Cerebellar cortex (tissue), 1 donor: ENCODE results near the gene CHN2.
A peak's percentile ranks its signal among the peaks of the same experiment; 100 is the strongest.
"Not testable (repeated sequence)": the region's sequence is repeated elsewhere in the genome, so short reads cannot be mapped to it uniquely, and the experiment has no call there.

Experiments used
- DNase-seq: peaks from one replicate; pipeline ENCODE4 v3.0.0-alpha.2; 2015; ENCODE audit warnings: low spot score

CHN2 gene

GRCh38 chr7:29189743-29190201 lies 4.8 kb upstream of the CHN2 start:
- DNase-seq: peak; percentile 81

GRCh38 chr7:29190349-29191045 lies 4.1 kb upstream of the CHN2 start:
- no peak for DNase-seq

DNA sequence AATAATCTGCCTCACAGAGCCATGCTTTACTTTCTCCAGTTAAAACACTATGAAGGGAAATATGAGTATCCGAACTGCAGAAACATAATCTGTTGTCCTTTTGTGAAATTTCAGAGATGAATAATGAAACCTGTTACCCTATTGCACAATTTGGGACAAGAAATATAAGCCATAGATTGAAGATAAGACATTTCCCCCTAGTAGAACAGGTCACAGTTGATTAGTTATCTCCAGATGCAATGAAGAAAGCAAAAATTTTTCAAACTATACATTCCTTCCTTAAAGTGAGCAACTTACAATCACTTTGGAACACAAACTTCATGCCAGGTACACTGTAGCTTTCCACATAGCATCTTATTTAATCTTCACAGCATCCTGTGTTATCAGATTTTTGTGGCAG lies 2.3 kb upstream of the CHN2 start:
- DNase-seq: no peak

DNA sequence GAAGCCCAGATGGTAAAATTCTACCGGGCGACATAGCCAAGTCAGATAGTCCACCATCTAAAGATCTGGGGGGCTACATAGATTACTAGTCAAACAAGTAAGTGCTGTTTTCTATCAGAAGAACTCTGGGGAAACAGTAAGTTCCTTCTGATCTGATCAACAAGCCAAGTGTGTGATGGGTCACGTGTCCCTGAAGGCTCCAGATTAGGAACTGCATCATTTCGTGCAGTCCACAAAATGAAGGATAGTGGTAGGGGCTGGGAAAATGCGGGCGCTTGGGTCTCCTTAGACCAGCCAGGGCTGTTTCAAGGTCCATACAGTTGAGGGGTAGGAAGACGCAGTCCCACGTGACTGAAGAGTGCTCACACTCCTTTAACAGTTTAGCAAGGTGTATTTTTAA lies 1.8 kb upstream of the CHN2 start:
- DNase-seq: peak; percentile 76

GRCh38 chr7:29193316-29194205 lies 1.0 kb upstream of the CHN2 start:
- DNase-seq: peak; percentile 63

DNA sequence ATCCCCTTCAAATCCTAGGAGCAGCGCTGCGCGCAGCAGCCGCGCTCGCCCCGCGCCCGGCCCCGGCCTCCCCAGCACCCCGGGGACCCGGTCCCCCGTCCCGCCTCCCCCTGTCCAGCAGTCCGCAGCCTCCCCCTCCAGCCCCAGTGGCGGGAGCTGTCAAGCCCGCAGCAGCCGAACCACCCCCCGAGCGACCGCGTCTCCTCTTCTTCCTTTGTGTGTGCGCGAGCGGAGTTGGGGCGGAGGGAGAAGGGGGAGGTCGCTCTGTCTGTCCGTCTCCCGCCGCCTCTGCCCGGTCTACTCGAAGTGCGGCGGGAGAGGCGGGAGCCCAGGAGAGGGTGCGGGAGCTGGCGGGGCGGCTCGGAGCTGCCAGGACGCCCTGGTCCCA lies 375 bp upstream of the CHN2 start:
- DNase-seq: no peak

GRCh38 chr7:29196191-29196590 lies 1.6 kb downstream of the CHN2 start:
- peak; percentile 82 for DNase-seq

- peak; percentile 46 for DNase-seq
Measured at GRCh38 chr7:29196971-29197595, 2.5 kb downstream of the CHN2 start.

DNA sequence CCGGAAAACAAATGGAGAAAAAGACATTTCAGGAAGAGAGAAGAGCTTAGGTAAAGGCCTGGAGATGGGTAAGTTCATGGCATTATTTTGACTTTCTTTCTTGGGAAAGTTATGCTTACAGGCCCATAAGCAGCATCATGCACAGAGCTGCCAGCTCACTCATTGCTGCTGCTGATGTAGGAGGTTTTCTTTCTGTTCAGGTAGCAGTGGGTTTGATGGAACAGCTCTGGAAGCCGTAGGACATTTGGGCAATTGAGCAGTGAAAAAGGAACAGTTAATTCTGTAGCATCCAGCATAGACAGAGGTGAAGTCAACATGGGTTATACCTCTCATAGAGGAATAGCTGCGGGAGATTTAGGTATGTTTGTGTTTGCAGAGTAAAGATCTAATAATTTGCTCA lies 3.3 kb downstream of the CHN2 start:
- peak; percentile 78 for DNase-seq

DNA sequence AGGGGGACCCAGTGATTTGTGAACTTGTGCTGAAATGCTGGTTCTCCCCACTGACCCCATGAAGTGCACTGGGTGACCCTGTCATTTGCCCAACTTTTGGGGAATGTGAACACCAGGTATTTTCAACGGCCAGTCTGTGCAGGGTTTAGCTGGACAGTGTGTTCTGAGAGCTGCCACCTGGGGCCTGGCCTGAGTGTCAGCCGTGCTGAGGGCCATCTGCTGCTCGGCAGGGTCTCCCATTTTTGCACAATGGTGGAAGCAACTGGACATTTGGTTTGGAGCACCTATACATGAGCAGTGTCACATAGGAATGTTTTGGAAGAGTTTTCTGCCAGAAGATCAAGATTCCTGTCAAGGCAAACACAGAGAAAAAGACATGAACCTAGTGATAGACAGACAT lies 5.2 kb downstream of the CHN2 start:
- DNase-seq: peak; percentile 93

- no peak for DNase-seq
Measured at GRCh38 chr7:29202651-29203069, 8.1 kb downstream of the CHN2 start.

DNA sequence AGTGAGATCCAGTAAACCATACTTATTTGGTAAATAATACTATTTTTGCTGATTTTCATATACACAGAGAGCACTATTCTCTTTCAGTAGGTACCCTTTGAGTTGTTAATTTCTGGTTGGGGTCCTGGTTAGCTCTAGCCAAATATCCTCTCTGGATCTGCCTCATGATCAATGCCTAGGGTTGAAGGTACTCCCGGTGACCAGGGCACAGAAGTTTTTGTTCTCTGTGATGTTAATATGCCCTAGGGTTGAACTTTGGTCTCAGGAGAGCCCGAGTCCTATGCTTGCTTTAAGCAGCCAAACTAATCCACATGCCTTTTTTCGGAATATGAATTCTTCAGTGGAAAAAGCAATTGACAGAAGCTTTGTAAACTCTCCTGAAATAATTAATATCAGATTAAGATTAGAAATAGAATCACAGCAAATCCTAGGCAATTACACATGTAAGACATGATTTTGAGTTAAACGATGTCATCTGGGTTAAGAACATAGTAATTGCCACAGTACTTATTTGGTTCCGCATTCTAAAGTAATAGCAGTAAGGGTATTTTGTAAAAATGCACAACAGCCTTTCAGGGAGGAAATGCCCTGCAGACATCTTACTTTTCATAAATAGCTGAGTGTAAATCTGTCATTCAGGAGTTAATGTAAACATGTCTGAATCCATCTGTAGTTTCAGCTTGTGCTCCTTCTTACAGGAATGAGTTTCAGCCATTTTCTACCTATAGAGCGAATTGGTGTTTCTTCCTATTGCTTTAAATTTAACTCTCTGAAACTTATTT lies 10.1 kb downstream of the CHN2 start:
- peak; percentile 19 for DNase-seq

GRCh38 chr7:29207162-29207801 lies 12.7 kb downstream of the CHN2 start:
- DNase-seq: no peak

- DNase-seq: no peak
Measured at GRCh38 chr7:29208410-29209250, 14.1 kb downstream of the CHN2 start.

DNA sequence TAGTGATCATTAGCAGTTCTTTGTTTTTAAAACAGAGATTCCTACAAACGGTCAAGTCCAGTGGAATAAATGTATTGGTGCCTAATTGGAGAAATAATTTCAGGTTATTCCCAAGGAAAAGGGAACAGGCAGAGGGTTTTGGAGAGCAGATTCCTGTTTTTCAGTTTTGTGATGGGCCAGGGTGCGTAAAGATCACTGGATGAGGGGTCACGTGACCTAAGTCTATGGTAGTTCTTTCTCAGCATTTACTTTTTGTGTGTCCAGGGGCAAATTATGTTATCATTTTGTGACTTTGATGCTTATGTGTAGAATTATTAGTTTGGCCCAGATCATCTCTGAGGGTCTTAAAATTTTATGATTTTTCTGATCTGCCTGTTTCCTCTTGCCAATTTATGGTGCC lies 15.2 kb downstream of the CHN2 start:
- DNase-seq: no peak

GRCh38 chr7:29212736-29213135 lies 18.2 kb downstream of the CHN2 start:
- not testable (repeated sequence) for DNase-seq

- DNase-seq: no peak
Measured at GRCh38 chr7:29214056-29214455, 19.5 kb downstream of the CHN2 start.

DNA sequence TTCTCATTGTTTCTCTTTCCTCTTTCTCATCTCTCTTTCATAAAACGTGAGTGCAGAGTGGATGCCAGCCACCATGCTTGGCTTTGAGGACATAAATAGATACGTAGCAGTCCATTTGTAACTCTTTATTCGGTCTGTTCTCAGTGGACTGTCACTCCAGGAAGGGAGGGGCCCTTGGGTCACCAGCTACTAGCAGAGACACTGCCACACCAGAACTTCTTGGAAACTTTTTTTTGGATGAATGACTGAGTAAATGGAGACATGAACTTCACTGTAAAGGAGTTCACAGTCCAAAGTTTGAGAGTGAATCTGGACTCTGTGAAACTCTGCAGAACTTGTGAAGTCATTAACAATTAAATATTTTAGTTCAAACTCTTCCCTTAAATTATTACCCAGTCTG lies 20.2 kb downstream of the CHN2 start:
- DNase-seq: no peak

DNA sequence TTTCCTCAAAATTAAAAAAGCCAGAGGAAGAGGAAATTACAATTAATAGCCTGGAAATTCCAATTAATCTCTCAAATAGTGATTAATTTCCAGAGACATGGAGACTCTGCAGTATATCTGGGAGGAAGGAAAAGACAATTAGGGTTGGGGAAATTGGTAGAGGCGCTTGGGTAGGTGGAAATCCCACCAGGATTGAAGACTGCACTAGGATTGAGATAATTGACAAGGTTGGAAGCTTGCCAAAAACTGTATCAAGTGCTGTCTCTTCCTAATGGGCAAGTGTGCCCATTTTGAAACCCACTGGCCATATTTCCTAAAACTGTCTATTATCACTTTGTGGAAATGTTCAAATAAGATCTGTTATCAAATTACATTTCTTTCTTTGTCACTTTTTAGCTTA lies 21.6 kb downstream of the CHN2 start:
- no peak for DNase-seq

- peak; percentile 62 for DNase-seq
Measured at GRCh38 chr7:29217113-29217512, 22.5 kb downstream of the CHN2 start.

DNA sequence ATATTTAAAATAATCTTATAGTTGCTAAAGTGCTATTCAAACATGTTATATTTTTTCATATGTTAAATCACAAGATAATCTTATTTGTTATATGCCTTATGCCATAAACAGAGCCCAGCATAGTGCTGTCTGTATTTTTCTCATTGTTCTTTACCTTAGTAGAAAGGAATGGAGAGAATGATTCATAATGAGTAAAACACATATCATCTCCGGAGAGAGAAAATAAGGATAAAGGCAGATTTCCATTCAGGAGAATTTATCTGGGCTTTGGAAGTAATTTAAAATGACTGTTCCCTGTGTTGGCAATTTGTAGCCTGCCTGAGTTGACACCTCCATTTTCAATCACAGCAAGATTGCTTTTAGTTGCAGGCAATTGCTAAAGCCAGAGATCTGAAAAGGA lies 30.2 kb downstream of the CHN2 start:
- DNase-seq: no peak
